Subcutaneous adipose tissue (tissue), 4 donors: ENCODE results near the gene GJA10. TPM values are rescaled to one million over a fixed set of nuclear protein-coding genes. Genes with fewer than 3 reads are reported as not detected.

Experiments used
- CTCF ChIP-seq: fragments of 450-650 bp; IDR thresholded peaks from one replicate; pipeline ENCODE4 v1.5.1; 2016; ENCODE audit warnings: low read depth, mild to moderate bottlenecking, control low read depth, antibody characterized with exemption, moderate library complexity
- total RNA-seq, 4 donors: library from RNA; depleted of rRNA; stranded (reverse); fragments of >200 nt; gene quantifications; one replicate each; pipeline ENCODE4 v1.1.0, GENCODE V29; 2016

The GJA10 gene
- total RNA-seq, 4 donors from 2014 or later, result not detected

GRCh38 chr6:89936177-89936576 is 41.9 kb downstream of the GJA10 start:
- TF ChIP-seq CTCF, result no peak

DNA sequence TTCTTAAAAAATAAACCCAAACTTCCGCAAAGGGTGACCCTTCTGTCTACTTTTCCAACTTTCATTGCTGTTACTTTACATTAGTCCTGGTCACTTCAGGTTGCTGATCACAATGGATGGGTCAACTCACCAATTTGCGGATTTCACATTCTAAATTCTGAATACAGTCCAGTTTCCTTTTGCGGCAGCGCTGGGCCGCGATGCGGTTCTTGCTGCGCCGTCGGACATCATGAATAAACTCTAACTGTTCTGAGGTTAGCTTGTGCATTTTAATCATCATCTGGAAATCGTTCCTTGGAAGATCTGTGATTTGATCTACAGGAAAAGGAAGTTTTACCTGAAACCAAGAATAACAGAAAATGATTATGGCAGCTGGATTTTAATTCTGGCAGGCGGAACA is 43.7 kb downstream of the GJA10 start:
- no peak for TF ChIP-seq CTCF

- no peak for TF ChIP-seq CTCF
Measured at GRCh38 chr6:89939144-89939543, 44.9 kb downstream of the GJA10 start.

DNA sequence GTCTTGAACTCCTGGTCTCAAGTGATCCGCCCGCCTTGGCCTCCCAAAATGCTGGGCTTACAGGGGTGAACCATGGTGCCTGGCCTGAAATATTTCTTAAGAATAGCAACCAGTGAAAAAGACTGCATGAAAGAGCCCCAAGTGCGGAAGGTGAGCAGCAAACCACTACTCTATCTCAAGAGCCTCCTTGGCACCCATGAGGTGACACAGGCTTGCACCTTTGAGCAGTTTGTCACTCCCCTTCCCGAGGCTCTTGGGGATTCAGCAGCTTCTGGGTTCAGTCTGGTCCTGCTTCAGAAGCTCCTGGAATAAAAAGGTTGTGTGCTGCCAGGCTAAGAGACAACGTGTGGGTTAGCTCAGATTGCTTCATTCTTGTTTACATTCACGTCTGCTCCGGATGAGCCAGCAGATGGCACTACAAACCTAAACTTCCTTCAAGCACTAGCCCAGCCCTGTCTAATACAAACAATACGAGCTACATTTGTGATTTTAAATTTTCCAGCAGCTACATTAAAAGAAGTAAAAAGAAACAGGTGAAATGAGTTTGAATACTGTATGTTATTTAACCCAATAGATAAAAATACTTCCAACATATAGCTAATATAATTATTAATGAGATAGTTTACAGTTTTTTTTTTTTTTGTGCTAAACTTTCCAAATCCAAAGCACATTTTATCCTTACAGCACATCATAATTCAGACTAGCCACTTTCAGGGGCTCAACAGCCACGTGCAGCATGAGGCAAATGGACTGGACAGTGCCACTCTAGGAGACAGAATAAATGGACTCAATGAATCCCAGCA is 46.2 kb downstream of the GJA10 start:
- no peak for TF ChIP-seq CTCF

- TF ChIP-seq CTCF, result no peak
Measured at GRCh38 chr6:89941031-89941762, 46.9 kb downstream of the GJA10 start.

- no peak for TF ChIP-seq CTCF
Measured at GRCh38 chr6:89941763-89942497, 47.7 kb downstream of the GJA10 start.

DNA sequence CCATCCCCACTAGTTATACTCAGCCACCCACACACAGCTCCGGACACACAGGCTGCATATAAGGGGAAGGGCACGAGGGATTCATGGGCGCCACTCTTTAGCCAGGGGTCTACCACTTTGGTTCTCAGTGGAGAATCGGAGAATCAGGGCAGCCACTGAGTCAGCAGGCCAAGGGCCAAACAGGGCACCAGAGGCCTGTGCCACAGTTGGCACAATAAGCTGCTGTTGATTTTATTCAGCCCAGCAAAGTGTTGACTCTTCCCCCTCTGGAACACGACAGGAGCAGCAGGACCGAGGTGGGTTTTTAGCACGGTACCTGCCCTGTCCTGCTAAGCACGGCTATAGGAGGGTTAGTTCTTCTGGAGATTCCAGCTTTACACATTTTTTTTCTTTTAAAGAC is 48.3 kb downstream of the GJA10 start:
- no peak for TF ChIP-seq CTCF
